Stimulated activated effector memory CD8-positive, alpha-beta T cell treated with anti-CD3 and anti-CD28 coated beads, Interleukin-12 subunit alpha, Interleukin-12 subunit beta, amount 100 ng/mL, for 72 hours (primary cell): ENCODE results near the gene ANKRD29.

Experiments used
- ATAC-seq: fragments of 150-1000 bp; cut with Tn5 transposase; 2 replicates; pipeline ENCODE4 v1.10.0; 2021
- DNase-seq, 2 donors: peaks; one replicate each; pipeline ENCODE4 v3.0.0; 2021 to 2022; ENCODE audit warnings: low spot score in 2 of 2
- H3K27ac Mint-ChIP-seq: one replicate; pipeline ENCODE4 v1.8.0; 2022; ENCODE audit warnings: mild to moderate bottlenecking, mixed read lengths
- H3K36me3 Mint-ChIP-seq: one replicate; pipeline ENCODE4 v1.8.0; 2022; ENCODE audit warnings: mild to moderate bottlenecking, mixed read lengths
- H3K4me1 Mint-ChIP-seq: one replicate; pipeline ENCODE4 v1.8.0; 2022; ENCODE audit warnings: mixed read lengths
- H3K4me3 Mint-ChIP-seq: one replicate; pipeline ENCODE4 v1.8.0; 2022; ENCODE audit warnings: mild to moderate bottlenecking, mixed read lengths
- H3K9me3 Mint-ChIP-seq: one replicate; pipeline ENCODE4 v1.8.0; 2022; ENCODE audit warnings: mixed read lengths

Gene ANKRD29

DNA sequence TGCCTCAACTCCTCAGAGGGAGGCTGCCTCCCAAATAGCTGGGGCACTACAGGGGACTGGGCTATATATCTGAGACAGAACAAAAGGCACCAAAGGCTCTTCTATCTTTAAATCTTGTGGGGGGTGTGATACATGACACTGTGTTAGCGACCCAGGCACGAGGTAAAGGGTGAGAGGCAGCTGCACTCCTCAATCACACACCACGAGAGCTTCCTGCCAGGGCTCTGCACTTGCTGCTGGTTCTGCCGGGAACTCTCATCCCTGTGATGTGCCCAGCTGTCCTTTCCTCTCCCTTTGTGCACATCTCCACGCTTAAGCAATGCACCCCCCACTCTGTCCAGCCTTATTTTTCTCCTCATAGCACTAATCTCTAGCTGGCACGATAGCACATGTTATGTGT lies 108.8 kb downstream of the ANKRD29 start:
- ATAC-seq (no peak), DNase-seq (no peak)
- H3K27ac Mint-ChIP-seq = peak overlapping the region; percentile 87
- H3K36me3 Mint-ChIP-seq = peaks cover 100% of the 10 kb centered on the region
- H3K4me3 Mint-ChIP-seq = no peak overlapping the region
- no peaks in the 10 kb centered on the region for H3K9me3 Mint-ChIP-seq
- peaks cover 18% of the 10 kb centered on the region for H3K4me1 Mint-ChIP-seq

GRCh38 chr18:23552505-23552904 lies 110.2 kb downstream of the ANKRD29 start:
- H3K4me3 Mint-ChIP-seq = no peak overlapping the region
- H3K27ac Mint-ChIP-seq = no peak overlapping the region
- H3K9me3 Mint-ChIP-seq = no peaks in the 10 kb centered on the region
- DNase-seq (no peak), ATAC-seq (no peak)
- H3K36me3 Mint-ChIP-seq = peaks cover 100% of the 10 kb centered on the region
- peaks cover 27% of the 10 kb centered on the region for H3K4me1 Mint-ChIP-seq

- Mint-ChIP-seq H3K36me3 (peaks cover 100% of the 10 kb centered on the region), H3K27ac (peak overlapping the region; percentile 77), H3K9me3 (no peaks in the 10 kb centered on the region), H3K4me1 (peaks cover 29% of the 10 kb centered on the region), H3K4me3 (no peak overlapping the region)
- DNase-seq (no peak), ATAC-seq (no peak)
Observed at GRCh38 chr18:23551978-23552377, 110.7 kb downstream of the ANKRD29 start.

DNA sequence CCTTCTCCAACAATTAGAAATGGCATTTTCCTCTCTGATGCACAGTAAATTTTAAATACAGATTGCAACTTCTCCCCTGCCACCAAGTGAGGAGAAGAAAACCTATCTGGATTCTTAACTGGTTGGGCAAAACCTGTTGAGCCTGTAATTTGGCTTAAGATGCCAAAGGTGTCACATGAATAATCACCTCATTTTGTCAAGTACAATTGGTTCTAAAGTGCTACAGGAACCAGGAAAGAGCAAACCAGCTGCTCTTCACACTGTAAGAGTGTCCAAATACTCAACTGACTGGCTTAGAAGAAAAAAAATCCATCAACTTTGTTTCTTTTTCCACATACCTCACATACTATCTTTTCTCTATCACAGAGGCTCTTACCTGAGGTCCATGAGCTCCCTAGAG lies 111.8 kb downstream of the ANKRD29 start:
- peaks cover 37% of the 10 kb centered on the region for H3K4me1 Mint-ChIP-seq
- no peak for DNase-seq
- ATAC-seq = no peak
- H3K9me3 Mint-ChIP-seq = no peaks in the 10 kb centered on the region
- H3K27ac Mint-ChIP-seq = peak overlapping the region; percentile 77
- H3K36me3 Mint-ChIP-seq = peaks cover 100% of the 10 kb centered on the region
- no peak overlapping the region for H3K4me3 Mint-ChIP-seq
